SU-DHL-6 (cell line): ENCODE results near the gene GAB2.

Experiments used
- H2AFZ ChIP-seq: fragments of 200-600 bp; sonication (generic); 2 replicates; pipeline ENCODE4 v1.6.1; 2014; ENCODE audit warnings: low read depth, mild to moderate bottlenecking, moderate library complexity, mixed read lengths, antibody characterized with exemption, low read length; ENCODE audit not compliant: severe bottlenecking
- H3F3A ChIP-seq: fragments of 200-600 bp; shearing (Covaris generic); 2 replicates; pipeline ENCODE4 v1.6.0; 2016; ENCODE audit warnings: antibody characterized with exemption, mild to moderate bottlenecking; ENCODE audit not compliant: insufficient read depth
- H3K27ac ChIP-seq: fragments of 200-600 bp; sonication (generic); 2 replicates; pipeline ENCODE4 v1.5.1; 2016; ENCODE audit warnings: low read depth, mild to moderate bottlenecking, low read length, moderate library complexity, mixed read lengths
- H3K27me3 ChIP-seq: fragments of 200-600 bp; sonication (generic), shearing (Covaris generic); 2 replicates; pipeline ENCODE4 v1.6.0; 2014; ENCODE audit warnings: mild to moderate bottlenecking, low read length
- H3K36me3 ChIP-seq: fragments of 200-600 bp; sonication (generic); 2 replicates; pipeline ENCODE4 v1.6.1; 2014; ENCODE audit warnings: mild to moderate bottlenecking, low read length, mixed read lengths
- H3K4me2 ChIP-seq: fragments of 300-600, 200-600 bp; shearing (Covaris generic), sonication (generic); 2 replicates; pipeline ENCODE4 v1.6.0; 2014; ENCODE audit warnings: low read length, low read depth, mild to moderate bottlenecking; ENCODE audit not compliant: poor library complexity, severe bottlenecking
- H3K4me3 ChIP-seq: fragments of 200-600 bp; sonication (generic); 2 replicates; pipeline ENCODE4 v1.5.1; 2014; ENCODE audit warnings: antibody characterized with exemption, low read length, mild to moderate bottlenecking, mixed read lengths; ENCODE audit not compliant: insufficient read depth, poor library complexity, severe bottlenecking
- H3K79me2 ChIP-seq: fragments of 200-600 bp; sonication (generic); 2 replicates; pipeline ENCODE4 v1.6.1; 2014; ENCODE audit warnings: mild to moderate bottlenecking, low read length, moderate library complexity; ENCODE audit not compliant: insufficient read depth
- H3K9ac ChIP-seq: fragments of 200-600 bp; sonication (generic); 2 replicates; pipeline ENCODE4 v1.7.0; 2014; ENCODE audit warnings: mild to moderate bottlenecking, low read length
- H3K9me2 ChIP-seq: fragments of 200-600 bp; sonication (generic); replicated peaks from 2 replicates; pipeline ENCODE4 v1.6.1; 2014; ENCODE audit warnings: low read length; ENCODE audit not compliant: insufficient read depth
- H3K9me3 ChIP-seq: fragments of 200-600 bp; sonication (generic); 2 replicates; pipeline ENCODE4 v1.6.1; 2014; ENCODE audit warnings: low read length, mixed read lengths; ENCODE audit not compliant: insufficient read depth
- H4K20me1 ChIP-seq: fragments of 200-600 bp; sonication (generic); 2 replicates; pipeline ENCODE4 v1.6.1; 2014; ENCODE audit warnings: low read depth, mild to moderate bottlenecking, antibody characterized with exemption, low read length, moderate library complexity, mixed read lengths
- EZH2phosphoT487 ChIP-seq: fragments of 200-600 bp; sonication (generic), shearing (Covaris generic); conservative IDR thresholded peaks from 2 replicates; pipeline ENCODE4 v1.6.1; 2018; ENCODE audit warnings: mild to moderate bottlenecking, antibody characterized with exemption, low read length, moderate library complexity, mixed read lengths
- TF ChIP-seq, protein P1 (sequence below): fragments of 200-600 bp; sonication (generic); IDR thresholded peaks from one replicate; pipeline ENCODE4 v1.5.1; 2017; ENCODE audit warnings: antibody characterized with exemption, mild to moderate bottlenecking, low read length, moderate library complexity; ENCODE audit not compliant: insufficient read depth, poor library complexity, severe bottlenecking

Gene GAB2

DNA sequence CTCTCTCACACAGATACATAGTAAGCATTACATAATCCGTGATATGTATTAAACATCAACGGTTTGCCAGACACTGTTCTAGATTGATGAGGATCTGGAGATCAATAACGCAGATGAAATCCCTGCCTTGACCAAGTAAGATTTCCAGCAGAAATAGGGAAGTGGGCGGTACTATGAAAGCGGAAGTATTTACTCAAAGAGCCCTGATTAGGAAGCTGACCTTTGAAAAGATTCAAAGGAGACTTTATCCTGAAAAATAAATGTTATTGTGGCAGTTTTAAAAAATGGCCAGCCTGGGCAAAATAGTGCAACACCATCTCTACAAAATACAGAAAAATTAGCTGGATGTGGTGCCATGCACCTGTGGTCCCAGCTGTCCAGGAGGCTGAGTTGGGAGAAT lies 26.8 kb downstream of the GAB2 start:
- no peaks in the 10 kb centered on the region for H3K79me2 ChIP-seq
- no peak for TF ChIP-seq EZH2phosphoT487

DNA sequence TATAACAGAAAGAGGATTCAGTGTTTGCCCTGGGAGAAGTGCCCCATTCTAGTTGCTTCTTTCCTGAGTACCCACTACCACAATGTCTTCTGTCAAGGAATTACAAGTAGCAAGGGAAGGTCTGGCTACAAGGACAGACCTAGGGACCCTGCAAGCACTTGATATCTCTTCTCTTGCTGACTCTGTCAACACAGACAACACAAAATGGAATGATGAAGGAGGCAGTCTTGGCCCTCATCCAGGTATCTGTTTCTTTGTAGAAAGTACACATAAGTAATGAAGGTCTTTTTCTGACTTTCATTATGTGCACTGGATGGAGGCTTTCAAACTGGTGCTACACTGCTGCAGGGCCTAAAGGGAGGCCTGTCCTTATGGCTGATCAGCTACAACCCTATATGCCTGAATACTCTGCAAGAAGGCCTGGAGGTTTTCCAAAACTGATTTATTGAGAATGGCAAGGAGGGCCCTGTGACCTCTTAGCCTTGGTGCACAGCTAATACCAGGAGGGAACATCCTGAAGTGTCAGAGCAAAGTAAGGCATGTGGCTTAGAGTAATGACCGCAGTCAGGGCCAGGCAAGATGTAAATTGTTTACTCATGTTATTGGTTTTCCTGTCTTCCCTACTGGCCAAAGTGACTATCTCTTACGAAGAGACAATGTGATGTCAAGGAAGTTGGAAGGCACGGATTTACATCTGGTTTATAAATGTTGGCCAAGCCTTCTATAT lies 31.2 kb downstream of the GAB2 start:
- no peak overlapping the region for H3K4me2 ChIP-seq
- TF ChIP-seq, protein P1, sequence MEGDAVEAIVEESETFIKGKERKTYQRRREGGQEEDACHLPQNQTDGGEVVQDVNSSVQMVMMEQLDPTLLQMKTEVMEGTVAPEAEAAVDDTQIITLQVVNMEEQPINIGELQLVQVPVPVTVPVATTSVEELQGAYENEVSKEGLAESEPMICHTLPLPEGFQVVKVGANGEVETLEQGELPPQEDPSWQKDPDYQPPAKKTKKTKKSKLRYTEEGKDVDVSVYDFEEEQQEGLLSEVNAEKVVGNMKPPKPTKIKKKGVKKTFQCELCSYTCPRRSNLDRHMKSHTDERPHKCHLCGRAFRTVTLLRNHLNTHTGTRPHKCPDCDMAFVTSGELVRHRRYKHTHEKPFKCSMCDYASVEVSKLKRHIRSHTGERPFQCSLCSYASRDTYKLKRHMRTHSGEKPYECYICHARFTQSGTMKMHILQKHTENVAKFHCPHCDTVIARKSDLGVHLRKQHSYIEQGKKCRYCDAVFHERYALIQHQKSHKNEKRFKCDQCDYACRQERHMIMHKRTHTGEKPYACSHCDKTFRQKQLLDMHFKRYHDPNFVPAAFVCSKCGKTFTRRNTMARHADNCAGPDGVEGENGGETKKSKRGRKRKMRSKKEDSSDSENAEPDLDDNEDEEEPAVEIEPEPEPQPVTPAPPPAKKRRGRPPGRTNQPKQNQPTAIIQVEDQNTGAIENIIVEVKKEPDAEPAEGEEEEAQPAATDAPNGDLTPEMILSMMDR, result no peak
- no peak for TF ChIP-seq EZH2phosphoT487
- H3K27ac ChIP-seq, result no peak overlapping the region

More for the DNA sequence above, 26.8 kb downstream of the GAB2 start:
- Histone ChIP-seq H4K20me1 (no peaks in the 10 kb centered on the region), H3K36me3 (no peaks in the 10 kb centered on the region), H3K9ac (no peak overlapping the region), H3K4me3 (no peak overlapping the region), H3K9me3 (no peaks in the 10 kb centered on the region), H3F3A (no peaks in the 10 kb centered on the region), H2AFZ (no peak overlapping the region), H3K27ac (no peak overlapping the region), H3K4me2 (no peak overlapping the region), H3K27me3 (no peaks in the 10 kb centered on the region), H3K9me2 (no peaks in the 10 kb centered on the region)

DNA sequence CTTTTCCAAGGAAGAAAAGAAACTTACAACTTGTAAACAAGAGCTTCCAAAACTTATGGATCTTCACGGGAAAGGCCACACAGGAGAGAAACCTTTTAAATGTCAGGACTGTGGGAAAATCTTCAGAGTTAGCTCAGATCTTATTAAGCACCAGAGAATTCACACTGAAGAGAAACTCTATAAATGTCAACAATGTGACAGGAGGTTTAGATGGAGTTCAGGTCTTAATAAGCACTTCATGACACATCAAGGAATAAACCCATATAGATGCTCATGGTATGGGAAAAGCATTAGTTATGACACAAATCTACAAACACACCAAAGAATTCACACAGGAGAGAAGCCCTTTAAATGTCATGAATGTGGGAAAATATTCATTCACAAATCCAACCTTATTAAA lies 32.4 kb downstream of the GAB2 start:
- H3K9ac ChIP-seq, result no peak overlapping the region
- H3K9me3 ChIP-seq, result peaks cover 4% of the 10 kb centered on the region; the same call in 1 of the 2 replicates
- H2AFZ ChIP-seq, result no peak overlapping the region
- no peaks in the 10 kb centered on the region for H3K9me2 ChIP-seq
- no peaks in the 10 kb centered on the region for H3K36me3 ChIP-seq
- H3K79me2 ChIP-seq, result no peaks in the 10 kb centered on the region
- TF ChIP-seq EZH2phosphoT487, result no peak
- TF ChIP-seq, protein P1, result no peak
- H4K20me1 ChIP-seq, result no peaks in the 10 kb centered on the region
- no peaks in the 10 kb centered on the region for H3F3A ChIP-seq
- H3K27me3 ChIP-seq, result no peaks in the 10 kb centered on the region
- H3K4me3 ChIP-seq, result no peak overlapping the region
- H3K27ac ChIP-seq, result no peak overlapping the region
- no peak overlapping the region for H3K4me2 ChIP-seq

More for the DNA sequence above, 31.2 kb downstream of the GAB2 start:
- no peaks in the 10 kb centered on the region for H3K36me3 ChIP-seq
- H4K20me1 ChIP-seq, result no peaks in the 10 kb centered on the region
- no peaks in the 10 kb centered on the region for H3K79me2 ChIP-seq
- H3K27me3 ChIP-seq, result no peaks in the 10 kb centered on the region
- H3F3A ChIP-seq, result no peaks in the 10 kb centered on the region
- peaks cover 4% of the 10 kb centered on the region; the same call in 1 of the 2 replicates for H3K9me3 ChIP-seq
- no peak overlapping the region for H2AFZ ChIP-seq
- H3K9me2 ChIP-seq, result no peaks in the 10 kb centered on the region
- no peak overlapping the region for H3K9ac ChIP-seq
- no peak overlapping the region for H3K4me3 ChIP-seq

DNA sequence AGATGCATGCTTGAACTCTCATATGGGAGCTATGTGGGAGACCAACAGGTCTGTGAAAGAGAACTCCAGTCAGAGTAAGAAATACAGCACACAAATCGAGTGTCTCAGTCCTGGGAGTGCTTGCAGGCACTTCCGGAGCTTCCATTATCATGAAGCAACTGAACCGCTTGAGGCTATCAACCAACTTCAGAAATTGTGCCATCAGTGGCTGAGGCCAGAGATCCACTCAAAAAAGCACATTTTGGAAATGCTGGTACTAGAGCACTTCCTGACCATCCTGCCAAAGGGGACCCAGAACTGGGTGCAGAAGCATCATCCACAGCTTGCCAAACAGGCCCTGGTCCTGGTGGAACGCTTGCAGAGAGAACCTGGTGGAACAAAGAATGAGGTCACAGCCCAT lies 33.4 kb downstream of the GAB2 start:
- H4K20me1 ChIP-seq, result no peaks in the 10 kb centered on the region
- H2AFZ ChIP-seq, result no peak overlapping the region
- no peaks in the 10 kb centered on the region for H3K36me3 ChIP-seq
- H3K9ac ChIP-seq, result no peak overlapping the region
- no peak overlapping the region for H3K4me3 ChIP-seq
- no peak for TF ChIP-seq EZH2phosphoT487
- TF ChIP-seq, protein P1, result no peak
- H3K79me2 ChIP-seq, result no peaks in the 10 kb centered on the region
- H3K9me3 ChIP-seq, result peaks cover 4% of the 10 kb centered on the region; the same call in 1 of the 2 replicates
- no peaks in the 10 kb centered on the region for H3K27me3 ChIP-seq
- H3K9me2 ChIP-seq, result no peaks in the 10 kb centered on the region
- no peak overlapping the region for H3K27ac ChIP-seq
- H3F3A ChIP-seq, result no peaks in the 10 kb centered on the region
- H3K4me2 ChIP-seq, result no peak overlapping the region
